Right atrium auricular region (tissue), 2 donors: ENCODE measurements around the gene MADCAM1. TPM values are rescaled to one million over a fixed set of nuclear protein-coding genes. Genes with fewer than 3 reads are reported as not detected.

Experiments
- DNase-seq: peaks from one replicate; pipeline ENCODE4 v3.0.0-alpha.2; 2019; ENCODE audit warnings: low spot score
- H3K27ac ChIP-seq, 2 donors: fragments of 200-600 bp; sonication (generic); 1 replicate in 1 of 2; 2 replicates in 1 of 2; pipeline ENCODE4 v1.5.1; 2016 to 2019
- H3K27me3 ChIP-seq, 2 donors: fragments of 200-600 bp; sonication (generic); one replicate each; pipeline versions ENCODE4 v1.5.1 to v1.6.0; 2017 to 2019
- H3K36me3 ChIP-seq: fragments of 200-600 bp; sonication (generic); one replicate; pipeline ENCODE4 v1.5.1; 2016
- H3K4me1 ChIP-seq, 2 donors: fragments of 200-600 bp; sonication (generic); one replicate each; pipeline versions ENCODE4 v1.5.1 to v1.6.0; 2017 to 2019
- H3K4me3 ChIP-seq, 2 donors: fragments of 200-600 bp; sonication (generic); 1 replicate in 1 of 2; 2 replicates in 1 of 2; pipeline ENCODE4 v1.5.1; 2017 to 2019; ENCODE audit warnings: mild to moderate bottlenecking in 1 of 2, moderate library complexity in 1 of 2
- H3K9me3 ChIP-seq, 2 donors: fragments of 200-600 bp; sonication (generic); one replicate each; pipeline ENCODE4 v1.5.1; 2019
- total RNA-seq, 2 donors: library from RNA; depleted of rRNA; stranded (reverse); fragments of >200 nt; gene quantifications; one replicate each; pipeline ENCODE4 v1.1.0, GENCODE V29; 2016
- TF ChIP-seq, protein P1 (sequence below), 2 donors: fragments of 200-600 bp; sonication (generic); IDR thresholded peaks; one replicate each; pipeline ENCODE4 v1.5.1; 2019; ENCODE audit warnings: antibody characterized with exemption in 2 of 2

MADCAM1 gene
- total RNA-seq, 2 donors from 2014 or later: not detected

GRCh38 chr19:519449-519865 is 23.2 kb downstream of the MADCAM1 start:
- H3K4me1 ChIP-seq: no peaks in the 10 kb centered on the region
- H3K36me3 ChIP-seq: no peaks in the 10 kb centered on the region
- no peak for DNase-seq
- H3K27me3 ChIP-seq: no peaks in the 10 kb centered on the region
- H3K27ac ChIP-seq: no peak overlapping the region
- no peak overlapping the region for H3K4me3 ChIP-seq
- no peaks in the 10 kb centered on the region for H3K9me3 ChIP-seq
- TF ChIP-seq, protein P1, sequence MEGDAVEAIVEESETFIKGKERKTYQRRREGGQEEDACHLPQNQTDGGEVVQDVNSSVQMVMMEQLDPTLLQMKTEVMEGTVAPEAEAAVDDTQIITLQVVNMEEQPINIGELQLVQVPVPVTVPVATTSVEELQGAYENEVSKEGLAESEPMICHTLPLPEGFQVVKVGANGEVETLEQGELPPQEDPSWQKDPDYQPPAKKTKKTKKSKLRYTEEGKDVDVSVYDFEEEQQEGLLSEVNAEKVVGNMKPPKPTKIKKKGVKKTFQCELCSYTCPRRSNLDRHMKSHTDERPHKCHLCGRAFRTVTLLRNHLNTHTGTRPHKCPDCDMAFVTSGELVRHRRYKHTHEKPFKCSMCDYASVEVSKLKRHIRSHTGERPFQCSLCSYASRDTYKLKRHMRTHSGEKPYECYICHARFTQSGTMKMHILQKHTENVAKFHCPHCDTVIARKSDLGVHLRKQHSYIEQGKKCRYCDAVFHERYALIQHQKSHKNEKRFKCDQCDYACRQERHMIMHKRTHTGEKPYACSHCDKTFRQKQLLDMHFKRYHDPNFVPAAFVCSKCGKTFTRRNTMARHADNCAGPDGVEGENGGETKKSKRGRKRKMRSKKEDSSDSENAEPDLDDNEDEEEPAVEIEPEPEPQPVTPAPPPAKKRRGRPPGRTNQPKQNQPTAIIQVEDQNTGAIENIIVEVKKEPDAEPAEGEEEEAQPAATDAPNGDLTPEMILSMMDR (IDR thresholded peaks at IDR 0.05): no peak

- no peaks in the 10 kb centered on the region for H3K27me3 ChIP-seq
- TF ChIP-seq, protein P1 (IDR thresholded peaks at IDR 0.05): no peak
Measured at GRCh38 chr19:522726-523125, 26.4 kb downstream of the MADCAM1 start.

DNA sequence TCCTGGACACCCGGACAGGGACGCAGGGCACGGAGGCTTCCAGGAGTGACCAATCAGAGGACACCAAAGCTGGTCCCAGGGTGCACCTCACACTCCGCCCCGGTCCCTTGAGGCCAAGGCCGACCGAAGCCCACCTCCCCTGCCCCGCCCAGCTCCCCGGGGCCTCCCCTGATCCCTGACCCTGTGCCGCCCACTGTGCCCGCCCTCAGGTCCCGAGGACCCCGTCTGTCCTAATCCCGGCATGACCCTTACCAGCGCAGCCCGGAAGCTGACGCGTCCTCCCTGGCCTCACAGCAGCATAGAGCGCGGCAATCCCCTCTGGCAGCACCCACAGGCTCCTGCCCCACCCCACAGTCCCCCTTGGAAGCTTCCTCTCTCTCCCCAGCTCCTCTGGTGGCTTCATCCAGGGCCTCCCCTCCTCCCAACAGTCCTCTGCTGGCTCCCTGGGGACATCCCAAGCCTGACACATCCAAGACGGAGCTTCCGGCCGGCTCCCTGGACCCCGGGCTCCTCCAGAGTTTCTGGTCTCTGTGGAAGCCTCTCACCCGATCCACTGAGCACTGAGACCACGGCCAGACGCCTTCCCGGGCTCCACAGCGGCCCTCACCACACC is 27.9 kb downstream of the MADCAM1 start:
- no peak for DNase-seq
- Histone ChIP-seq H3K4me3 (no peak overlapping the region), H3K27me3 (no peaks in the 10 kb centered on the region), H3K36me3 (no peaks in the 10 kb centered on the region), H3K9me3 (no peaks in the 10 kb centered on the region), H3K4me1 (no peaks in the 10 kb centered on the region), H3K27ac (no peak overlapping the region)
- TF ChIP-seq, protein P1 (IDR thresholded peaks at IDR 0.05): no peak

More at GRCh38 chr19:522726-523125, 26.4 kb downstream of the MADCAM1 start:
- Histone ChIP-seq H3K9me3 (no peaks in the 10 kb centered on the region), H3K4me1 (no peaks in the 10 kb centered on the region), H3K27ac (no peak overlapping the region), H3K36me3 (no peaks in the 10 kb centered on the region), H3K4me3 (no peak overlapping the region)
- no peak for DNase-seq

GRCh38 chr19:525029-525428 is 28.7 kb downstream of the MADCAM1 start:
- TF ChIP-seq, protein P1 (IDR thresholded peaks at IDR 0.05): no peak
- H3K27me3 ChIP-seq: no peaks in the 10 kb centered on the region
- H3K4me3 ChIP-seq: no peak overlapping the region
- no peaks in the 10 kb centered on the region for H3K4me1 ChIP-seq
- no peak for DNase-seq
- H3K36me3 ChIP-seq: no peaks in the 10 kb centered on the region
- H3K9me3 ChIP-seq: no peaks in the 10 kb centered on the region
- H3K27ac ChIP-seq: no peak overlapping the region

- Histone ChIP-seq H3K27me3 (no peaks in the 10 kb centered on the region), H3K4me1 (peaks cover 0 to 4% of the 10 kb centered on the region in 2 donors), H3K27ac (no peak overlapping the region), H3K4me3 (no peak overlapping the region), H3K9me3 (no peaks in the 10 kb centered on the region), H3K36me3 (no peaks in the 10 kb centered on the region)
- TF ChIP-seq, protein P1 (IDR thresholded peaks at IDR 0.05): no peak
- no peak for DNase-seq
Measured at GRCh38 chr19:525857-526419, 29.7 kb downstream of the MADCAM1 start.
